NCI-H2196 treated with DMSO at 0.1 percent for 48 hours (cell line): ENCODE measurements around the gene SLC1A3.
"Not testable (repeated sequence)": the region's sequence is repeated elsewhere in the genome, so short reads cannot be mapped to it uniquely, and the experiment has no call there.

Experiments
- DNase-seq: peaks from one replicate; lab custom pipeline; 2025; ENCODE audit not compliant: unreplicated experiment; lab: John Stamatoyannopoulos, UW

Gene SLC1A3

DNA sequence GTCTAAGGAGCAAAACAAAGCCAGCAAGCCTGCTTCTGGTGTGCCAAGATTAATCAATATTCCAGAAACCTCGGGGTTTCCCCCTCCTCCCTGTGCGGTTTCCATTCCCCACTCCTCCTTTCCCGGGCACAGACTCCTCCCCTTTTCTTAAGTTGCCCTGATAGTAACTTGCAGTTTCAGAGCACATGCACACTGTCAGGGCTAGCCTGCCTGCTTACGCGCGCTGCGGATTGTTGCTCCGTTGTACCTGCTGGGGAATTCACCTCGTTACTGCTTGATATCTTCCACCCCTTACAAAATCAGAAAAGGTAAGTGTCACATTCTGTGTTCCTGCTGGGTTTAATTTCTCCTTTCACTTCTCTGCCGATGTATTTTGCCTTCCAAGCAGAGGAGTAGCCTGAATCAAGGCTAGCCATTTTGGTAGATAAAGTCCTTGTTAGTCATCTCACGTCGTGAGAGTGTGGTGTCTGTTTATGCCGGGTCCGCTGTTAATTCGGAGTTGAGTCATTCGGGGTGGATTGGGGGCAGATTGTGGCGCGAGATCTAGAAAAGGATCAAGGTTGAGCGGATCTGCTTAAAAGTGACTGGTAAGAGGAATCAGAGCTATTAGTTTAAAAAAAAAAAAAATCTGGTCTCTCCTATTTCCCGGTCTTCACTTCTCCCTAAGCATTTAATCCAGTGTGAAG, at the start of gene SLC1A3:
SLC1A3 (plus strand) TSS at position 179 of the 686 bp plus-strand sequence. CDS start 1,818 bp downstream, outside the sequence.
- DNase-seq: no peak

DNA sequence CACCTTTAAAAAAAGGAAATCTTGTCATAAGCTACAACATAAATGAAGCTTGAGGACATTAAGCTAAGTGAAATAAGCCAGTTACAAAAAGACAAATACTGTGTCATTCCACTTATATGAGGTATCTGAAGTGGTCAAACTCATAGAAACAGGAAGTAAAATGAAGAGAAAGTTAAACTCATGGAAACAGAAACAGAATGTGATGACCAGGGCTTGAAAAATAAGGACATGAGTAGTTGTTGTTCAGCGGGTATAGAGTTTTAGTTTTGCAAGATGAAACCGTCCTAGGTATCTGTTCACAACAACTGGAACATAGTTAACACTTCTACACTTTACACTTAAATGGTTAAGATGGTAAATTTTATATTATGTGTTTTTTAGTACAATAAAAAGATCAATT, 47.8 kb upstream of the SLC1A3 start:
- no peak for DNase-seq

DNA sequence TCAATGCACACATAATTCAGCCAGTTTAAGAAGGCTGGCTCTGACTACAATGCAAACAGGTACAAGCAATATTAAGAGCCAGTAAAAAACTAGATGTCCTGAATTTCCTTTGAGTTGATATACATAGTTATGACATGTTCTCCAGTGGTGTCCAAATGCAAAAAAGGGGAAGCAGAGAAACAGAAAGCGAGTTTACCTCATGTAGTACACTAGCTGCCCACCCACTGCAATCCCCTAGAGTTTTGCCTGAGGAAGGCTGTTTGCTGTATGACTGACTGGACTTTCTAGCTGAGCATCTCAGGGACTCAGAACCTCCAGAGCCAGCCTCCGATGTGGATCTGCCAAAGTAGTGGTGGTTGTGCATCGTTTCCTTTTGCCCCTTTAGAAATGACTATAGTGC, 44.8 kb upstream of the SLC1A3 start:
- no peak for DNase-seq

- no peak for DNase-seq
Measured at GRCh38 chr5:36569491-36569890, 36.9 kb upstream of the SLC1A3 start.

DNA sequence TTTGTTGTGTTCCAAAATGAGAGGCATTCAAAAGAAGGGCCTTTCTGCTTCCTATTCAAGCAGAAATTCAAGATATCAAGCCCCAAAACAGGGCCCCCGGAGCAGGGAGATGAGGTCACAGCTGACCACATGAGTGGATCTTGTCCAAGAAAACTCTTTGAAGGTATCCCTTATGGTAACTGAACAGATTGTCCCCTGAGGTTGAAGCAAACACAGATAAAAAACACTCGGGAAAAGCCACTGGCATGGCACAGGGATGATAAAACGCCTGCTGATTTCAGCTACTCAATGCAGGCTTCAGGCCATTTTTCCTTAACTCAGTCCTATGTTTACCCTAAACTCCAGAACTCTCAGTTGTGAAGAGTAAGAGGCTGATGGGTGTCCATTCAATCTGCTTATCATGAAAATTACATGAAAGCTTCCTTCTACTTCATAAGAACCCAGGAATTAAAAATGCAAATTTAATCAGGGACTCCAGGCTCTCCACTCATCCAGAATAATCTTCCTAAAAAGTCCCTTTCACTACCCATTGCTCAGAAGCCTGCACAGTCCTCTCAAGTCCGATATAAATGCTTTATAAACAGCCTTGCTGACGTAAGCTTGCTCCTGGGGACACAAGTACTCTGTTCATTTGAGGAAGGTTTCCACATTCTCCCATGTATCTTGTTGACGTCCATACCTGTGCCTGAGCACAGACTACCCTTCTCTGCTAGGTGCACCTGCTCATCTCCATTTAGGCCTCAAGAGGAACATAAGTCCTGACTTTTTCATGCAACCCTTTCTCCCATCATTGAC, 35.9 kb upstream of the SLC1A3 start:
- no peak for DNase-seq

DNA sequence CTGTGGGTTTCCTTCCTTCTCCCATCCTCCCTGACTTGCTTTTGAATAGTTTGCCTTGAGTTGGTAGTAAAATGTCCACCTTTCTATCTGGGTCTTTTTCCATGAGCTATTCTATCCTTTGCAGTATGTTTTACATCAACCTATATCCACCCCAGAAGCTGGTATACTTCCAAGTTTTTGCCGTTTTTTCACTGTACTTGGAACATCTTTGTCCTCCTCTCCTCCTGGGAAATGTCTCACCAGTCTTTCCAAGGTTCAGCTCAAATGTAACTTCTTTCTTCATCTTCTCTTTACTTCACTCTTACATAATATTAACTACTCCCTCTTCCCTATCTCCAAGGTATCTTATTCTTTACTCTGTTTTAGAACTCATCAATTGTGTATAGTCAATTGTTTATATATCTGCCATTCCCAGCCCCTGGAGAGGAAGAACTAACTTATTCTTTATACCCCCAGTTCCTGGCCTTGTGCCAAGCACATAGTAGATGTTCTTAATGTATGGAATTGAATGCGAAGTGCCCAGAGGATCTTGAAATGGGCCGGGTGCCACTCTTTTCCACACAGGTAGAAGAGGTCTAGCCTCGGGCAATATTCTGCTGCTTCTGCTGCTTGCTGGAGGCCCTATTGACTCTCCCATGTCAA, 34.9 kb upstream of the SLC1A3 start:
- no peak for DNase-seq

DNA sequence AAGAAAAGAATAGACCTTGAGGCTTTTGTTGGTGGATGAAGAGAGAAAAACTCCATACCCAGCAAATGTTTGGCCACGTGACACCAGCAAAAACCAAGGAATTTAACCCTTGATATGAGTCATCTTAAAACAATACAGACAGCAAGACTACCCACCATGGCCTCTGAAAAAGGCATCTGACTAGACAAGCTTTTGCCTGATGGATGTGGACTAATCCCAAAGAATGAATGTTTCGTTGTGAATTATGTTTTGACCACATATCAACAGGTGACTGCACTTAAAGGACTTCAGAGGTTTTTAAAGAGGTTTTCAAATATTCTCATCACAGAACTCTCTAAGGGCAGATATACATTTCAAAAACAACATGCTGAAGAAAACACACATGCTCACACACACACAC, 33.0 kb upstream of the SLC1A3 start:
- DNase-seq: no peak

- no peak for DNase-seq
Measured at GRCh38 chr5:36575361-36575781, 31.0 kb upstream of the SLC1A3 start.

- DNase-seq: no peak
Measured at GRCh38 chr5:36576721-36577120, 29.7 kb upstream of the SLC1A3 start.

GRCh38 chr5:36579858-36580257, 26.5 kb upstream of the SLC1A3 start:
- not testable (repeated sequence) for DNase-seq

- DNase-seq: no peak
Measured at GRCh38 chr5:36581070-36581469, 25.3 kb upstream of the SLC1A3 start.

GRCh38 chr5:36584009-36584875, 22.2 kb upstream of the SLC1A3 start:
- no peak for DNase-seq

GRCh38 chr5:36585701-36586100, 20.7 kb upstream of the SLC1A3 start:
- no peak for DNase-seq

GRCh38 chr5:36587354-36587753, 19.1 kb upstream of the SLC1A3 start:
- DNase-seq: no peak

DNA sequence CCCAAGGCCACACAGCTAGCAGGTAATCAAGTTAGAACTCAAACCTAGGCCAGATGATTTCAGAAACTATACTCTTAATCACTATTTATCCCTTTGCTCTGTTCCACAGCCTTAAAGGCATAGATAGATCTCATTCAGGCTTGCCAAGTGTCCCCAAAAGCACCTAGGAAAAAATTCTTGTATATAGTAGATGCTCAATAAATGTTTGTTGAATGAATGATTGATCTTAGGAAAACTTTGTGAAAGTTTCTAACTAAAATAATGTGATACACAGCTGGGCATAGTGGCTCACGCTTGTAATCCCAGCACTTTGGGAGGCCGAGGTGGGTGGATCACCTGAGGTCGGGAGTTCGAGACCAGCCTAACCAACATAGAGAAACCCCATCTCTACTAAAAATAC, 16.7 kb upstream of the SLC1A3 start:
- DNase-seq: not testable (repeated sequence)

DNA sequence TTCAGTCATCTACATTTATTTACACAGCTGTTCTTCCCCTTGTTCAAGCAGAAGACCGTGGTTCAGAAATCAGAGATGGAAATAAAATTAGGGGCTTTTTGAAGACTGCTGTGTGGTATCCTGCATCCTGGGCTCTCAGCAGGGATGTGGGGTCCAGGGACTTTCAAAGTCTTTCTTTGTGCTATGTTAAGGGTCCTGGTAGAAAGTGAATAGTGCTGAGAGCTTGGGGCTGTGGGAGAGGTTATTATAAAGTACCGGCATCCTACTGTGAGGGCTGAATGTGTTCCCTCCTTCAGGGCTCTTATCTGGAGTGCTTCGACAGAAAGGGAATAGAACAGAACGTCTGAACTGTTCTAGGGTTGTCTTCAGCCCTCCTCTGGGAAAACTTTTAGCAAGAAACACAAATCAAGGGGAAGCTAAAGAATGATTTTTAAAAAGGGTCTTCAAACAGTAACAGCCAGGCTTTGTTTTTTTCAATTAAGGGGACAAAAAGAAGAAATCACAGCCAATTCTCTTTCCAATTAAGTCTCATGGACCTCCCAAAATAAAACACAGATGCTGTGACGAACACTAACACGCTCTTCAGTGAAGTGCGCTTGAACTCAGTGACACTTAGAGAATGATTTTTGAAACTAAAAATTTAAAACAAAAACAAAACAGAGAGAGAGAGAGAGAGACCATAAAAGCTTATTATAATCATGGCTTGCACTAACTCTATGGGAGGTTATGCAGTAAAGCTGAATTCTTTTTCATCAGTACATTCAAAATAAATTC, 15.7 kb upstream of the SLC1A3 start:
- no peak for DNase-seq

GRCh38 chr5:36593867-36594266, 12.5 kb upstream of the SLC1A3 start:
- DNase-seq: no peak

DNA sequence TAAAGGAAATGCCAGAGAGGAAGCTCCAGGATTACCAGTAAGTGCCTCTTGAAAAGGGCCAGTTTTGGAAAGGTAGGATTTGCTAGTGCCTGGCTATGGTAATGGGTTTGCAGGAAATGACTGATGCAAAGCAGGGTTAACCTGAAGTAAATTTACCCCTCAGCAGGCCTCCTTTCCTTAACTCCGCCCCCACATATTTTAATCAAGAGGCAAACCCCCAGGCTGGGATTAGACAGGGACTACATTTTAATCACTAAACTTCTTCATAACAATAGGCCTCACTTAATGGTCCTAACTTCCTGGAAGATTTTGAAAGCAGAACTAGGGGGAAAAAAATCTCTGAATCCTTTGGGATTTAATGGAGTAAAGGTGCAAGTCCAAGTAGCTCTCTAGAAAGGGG, 10.2 kb upstream of the SLC1A3 start:
- no peak for DNase-seq

- no peak for DNase-seq
Measured at GRCh38 chr5:36596756-36597155, 9.7 kb upstream of the SLC1A3 start.

- DNase-seq: no peak
Measured at GRCh38 chr5:36598045-36598444, 8.4 kb upstream of the SLC1A3 start.
